ENCODE results near the gene HPD.

The HPD gene

GRCh38 chr12:121802485-121802842, 56.2 kb downstream of the HPD start:
- no peak for DNase-seq (ENCODE audit: low read depth in 1 of 2, low spot score in 1 of 2)
- in situ Hi-C loops (cut with HindIII; ENCODE audit: low pct_unique_long_range_greater_than_20kb, low sequenced_read_pairs): no loop called here
- TF ChIP-seq JUND (IDR thresholded peaks at IDR 0.05; ENCODE audit: low read depth): no peak

DNA sequence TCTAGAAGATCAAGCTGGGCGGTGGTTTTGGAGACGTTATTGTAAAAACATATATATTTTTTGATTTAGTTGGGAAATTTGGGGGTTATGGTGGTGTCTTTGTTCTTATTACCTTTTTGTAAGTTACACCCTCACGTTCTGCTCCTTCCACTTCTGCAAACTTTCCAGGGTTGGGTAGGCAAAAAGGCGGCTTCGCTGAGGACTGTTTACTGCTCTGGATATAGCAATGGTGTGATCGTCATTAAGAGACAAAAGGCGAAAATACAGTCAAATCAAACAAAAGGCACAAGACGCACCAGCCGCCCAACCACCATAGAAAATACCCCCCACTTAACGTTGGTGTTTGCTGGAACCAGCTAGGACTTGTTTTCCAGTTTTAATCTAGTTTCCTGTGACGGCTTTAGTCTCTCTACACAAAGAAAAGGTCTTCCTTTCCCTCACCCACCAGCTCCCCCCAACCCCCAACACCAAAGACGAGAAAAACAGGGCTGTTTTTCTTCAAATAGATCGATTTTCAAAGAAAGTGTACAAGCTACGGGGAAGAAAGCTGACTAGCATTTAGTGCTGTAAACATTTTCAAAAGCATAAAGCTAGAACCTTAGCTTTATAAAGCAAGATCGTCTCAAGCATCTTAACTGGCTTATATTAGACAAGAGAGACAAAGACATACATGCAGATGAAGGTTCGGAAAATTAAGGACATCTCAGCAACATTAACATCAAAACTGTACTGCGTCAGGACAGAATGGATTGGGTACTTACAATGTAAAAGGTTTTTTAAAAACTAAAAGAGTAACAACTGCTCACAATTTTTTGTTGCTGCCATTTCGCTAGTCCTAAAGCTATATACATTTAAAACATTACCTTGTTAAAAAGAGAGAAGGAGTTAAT, 56.8 kb downstream of the HPD start:
- in situ Hi-C loops (cut with HindIII; ENCODE audit: low pct_unique_long_range_greater_than_20kb, low sequenced_read_pairs): no loop called here
- no peak for DNase-seq (ENCODE audit: low read depth in 1 of 2, low spot score in 1 of 2)
- TF ChIP-seq JUND (IDR thresholded peaks at IDR 0.05; ENCODE audit: low read depth): no peak

GRCh38 chr12:121800694-121801594, 57.7 kb downstream of the HPD start:
- DNase-seq (ENCODE audit: low read depth in 1 of 2, low spot score in 1 of 2): peak; percentile 64 to 90
- in situ Hi-C loops (cut with HindIII; ENCODE audit: low pct_unique_long_range_greater_than_20kb, low sequenced_read_pairs): no loop called here
- TF ChIP-seq JUND (IDR thresholded peaks at IDR 0.05; ENCODE audit: low read depth): 0 out of 2 replicates have a peak, but pooled peaks have one; percentile 27

DNA sequence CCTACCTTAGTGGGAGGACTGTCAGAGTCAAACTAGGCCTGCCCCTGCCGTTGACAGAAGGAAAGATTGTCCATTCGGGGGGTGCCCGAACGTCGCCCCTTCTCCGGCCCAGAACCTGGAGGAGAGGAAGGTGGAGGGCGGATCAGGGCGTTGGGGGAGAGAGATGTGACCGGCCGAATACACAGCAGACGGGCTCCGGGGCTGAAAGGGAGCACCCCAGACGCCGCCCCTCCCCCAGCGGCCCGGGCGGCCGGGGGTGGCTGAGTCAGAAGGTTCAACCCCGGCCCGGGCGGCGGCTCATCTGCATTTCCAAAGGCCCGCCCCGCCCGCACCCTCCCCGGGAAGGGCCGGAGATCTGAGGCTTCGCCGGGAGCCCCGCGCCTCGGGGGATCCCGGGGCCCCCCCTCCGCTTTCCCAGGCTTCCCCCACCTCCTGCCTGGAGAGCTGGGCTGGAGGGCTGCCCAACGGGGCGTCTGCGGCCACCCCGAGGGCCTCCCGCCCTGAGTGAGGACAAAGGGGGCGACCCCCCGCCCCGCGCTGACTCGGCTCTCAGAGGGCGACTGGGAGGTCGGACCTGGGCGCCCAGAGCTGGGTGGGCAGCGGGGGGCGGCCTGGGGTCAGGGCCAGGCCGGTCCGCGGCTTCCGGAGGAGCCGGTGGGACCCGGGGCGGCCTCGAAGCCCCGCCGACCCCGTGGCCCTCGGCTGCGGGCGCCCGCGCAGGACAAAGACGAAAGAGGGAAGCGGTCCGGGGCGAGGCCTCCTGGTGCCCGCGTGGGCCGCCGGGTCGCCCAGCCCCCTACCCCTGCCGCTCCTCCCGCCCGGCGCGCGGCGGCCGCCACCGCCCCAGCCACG, 58.6 kb downstream of the HPD start:
- DNase-seq (ENCODE audit: low read depth in 1 of 2, low spot score in 1 of 2): peak; percentile 90 to 97
- no peak for TF ChIP-seq JUND (IDR thresholded peaks at IDR 0.05; ENCODE audit: low read depth)
- in situ Hi-C loops (cut with HindIII; ENCODE audit: low pct_unique_long_range_greater_than_20kb, low sequenced_read_pairs): no loop called here

DNA sequence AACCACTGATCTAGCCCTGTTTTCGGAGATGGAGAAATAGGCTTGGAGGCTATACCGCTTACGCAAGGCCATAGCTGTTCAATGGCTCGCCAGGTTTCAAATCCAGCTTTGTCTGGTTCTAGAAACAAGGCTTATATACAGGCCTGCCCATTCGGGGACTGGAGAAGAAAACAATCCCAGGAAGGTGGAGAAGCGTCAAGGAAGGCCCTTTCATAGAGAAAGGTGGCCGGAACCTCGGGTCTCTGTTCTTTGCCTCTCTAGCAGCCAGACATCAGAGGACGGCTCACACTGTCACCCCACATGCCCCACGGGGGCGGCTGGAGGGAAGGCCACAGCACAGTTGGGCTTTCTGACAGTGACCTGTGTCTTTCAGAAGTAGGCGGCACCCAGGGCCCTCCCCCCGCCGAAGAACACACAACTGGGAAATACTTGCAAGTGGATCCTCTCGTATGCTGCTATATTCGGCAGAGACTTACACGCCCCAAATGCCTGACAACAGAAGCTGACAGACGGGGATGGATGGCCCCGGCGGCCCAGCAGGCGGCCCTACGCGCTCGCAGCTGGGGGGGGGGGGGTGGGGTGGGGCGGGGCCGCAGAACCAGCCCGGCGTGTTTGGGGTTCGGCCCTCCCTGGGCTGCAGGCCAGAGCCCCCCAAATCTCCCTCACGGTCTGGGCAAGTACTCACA, 59.4 kb downstream of the HPD start:
- in situ Hi-C loops (cut with HindIII; ENCODE audit: low pct_unique_long_range_greater_than_20kb, low sequenced_read_pairs): no loop called here
- TF ChIP-seq JUND (IDR thresholded peaks at IDR 0.05; ENCODE audit: low read depth): no peak
- peak; percentile 93 to 98 for DNase-seq (ENCODE audit: low read depth in 1 of 2, low spot score in 1 of 2)

- in situ Hi-C loops (cut with HindIII; ENCODE audit: low pct_unique_long_range_greater_than_20kb, low sequenced_read_pairs): no loop called here
- no peak for TF ChIP-seq JUND (IDR thresholded peaks at IDR 0.05; ENCODE audit: low read depth)
Measured at GRCh38 chr12:121798787-121799155, 59.9 kb downstream of the HPD start.

DNA sequence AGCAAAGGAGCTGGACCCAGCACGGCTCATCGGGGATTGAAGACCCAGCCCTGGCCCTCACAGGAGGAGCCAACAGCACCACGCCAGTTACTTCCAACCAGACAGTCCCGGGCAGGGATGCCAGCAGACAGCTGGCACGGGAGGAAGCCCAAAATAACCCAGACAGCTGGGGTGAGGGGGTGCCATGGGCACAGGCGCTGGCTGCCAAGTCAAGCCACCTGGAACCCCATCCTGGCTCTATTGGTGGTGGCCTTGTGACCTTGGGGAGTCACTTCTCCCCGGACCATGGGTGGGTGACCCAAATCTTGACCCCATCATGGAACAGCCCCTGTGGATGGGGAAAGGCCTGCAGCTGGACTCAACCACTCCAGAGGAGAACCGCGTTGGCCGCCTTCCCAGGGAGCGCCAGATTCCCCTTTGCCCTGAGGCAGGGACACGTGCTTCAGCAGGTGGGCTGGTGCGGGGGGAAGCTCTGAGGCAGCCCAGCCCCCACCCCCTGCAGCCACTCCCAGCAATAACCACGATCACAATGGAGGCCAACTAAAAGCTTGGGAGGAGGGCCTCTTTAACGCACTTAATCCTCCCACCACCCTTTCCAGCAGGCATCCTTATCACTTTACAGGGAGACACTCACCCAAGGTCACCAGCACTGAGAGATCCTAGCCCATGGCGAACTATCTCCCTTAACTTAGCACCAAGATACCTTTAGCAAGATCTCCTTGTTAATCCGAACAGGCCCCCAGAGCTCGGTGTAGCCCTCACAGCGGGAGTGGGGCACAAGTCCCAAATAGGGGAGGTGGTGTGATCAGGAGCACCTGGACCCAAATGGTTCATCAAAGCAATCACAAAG, 60.5 kb downstream of the HPD start:
- peak in 1 of 2 experiments; percentile 44 for DNase-seq (ENCODE audit: low read depth in 1 of 2, low spot score in 1 of 2)
- in situ Hi-C loops (cut with HindIII; ENCODE audit: low pct_unique_long_range_greater_than_20kb, low sequenced_read_pairs): no loop called here
- TF ChIP-seq JUND (IDR thresholded peaks at IDR 0.05; ENCODE audit: low read depth): no peak

More at GRCh38 chr12:121798787-121799155, 59.9 kb downstream of the HPD start:
- DNase-seq (ENCODE audit: low read depth in 1 of 2, low spot score in 1 of 2): no peak

- in situ Hi-C loops (cut with HindIII; ENCODE audit: low pct_unique_long_range_greater_than_20kb, low sequenced_read_pairs): no loop called here
- TF ChIP-seq JUND (IDR thresholded peaks at IDR 0.05; ENCODE audit: low read depth): no peak
- DNase-seq (ENCODE audit: low read depth in 1 of 2, low spot score in 1 of 2): peak; percentile 91 to 94
Measured at GRCh38 chr12:121796855-121797751, 61.6 kb downstream of the HPD start.

DNA sequence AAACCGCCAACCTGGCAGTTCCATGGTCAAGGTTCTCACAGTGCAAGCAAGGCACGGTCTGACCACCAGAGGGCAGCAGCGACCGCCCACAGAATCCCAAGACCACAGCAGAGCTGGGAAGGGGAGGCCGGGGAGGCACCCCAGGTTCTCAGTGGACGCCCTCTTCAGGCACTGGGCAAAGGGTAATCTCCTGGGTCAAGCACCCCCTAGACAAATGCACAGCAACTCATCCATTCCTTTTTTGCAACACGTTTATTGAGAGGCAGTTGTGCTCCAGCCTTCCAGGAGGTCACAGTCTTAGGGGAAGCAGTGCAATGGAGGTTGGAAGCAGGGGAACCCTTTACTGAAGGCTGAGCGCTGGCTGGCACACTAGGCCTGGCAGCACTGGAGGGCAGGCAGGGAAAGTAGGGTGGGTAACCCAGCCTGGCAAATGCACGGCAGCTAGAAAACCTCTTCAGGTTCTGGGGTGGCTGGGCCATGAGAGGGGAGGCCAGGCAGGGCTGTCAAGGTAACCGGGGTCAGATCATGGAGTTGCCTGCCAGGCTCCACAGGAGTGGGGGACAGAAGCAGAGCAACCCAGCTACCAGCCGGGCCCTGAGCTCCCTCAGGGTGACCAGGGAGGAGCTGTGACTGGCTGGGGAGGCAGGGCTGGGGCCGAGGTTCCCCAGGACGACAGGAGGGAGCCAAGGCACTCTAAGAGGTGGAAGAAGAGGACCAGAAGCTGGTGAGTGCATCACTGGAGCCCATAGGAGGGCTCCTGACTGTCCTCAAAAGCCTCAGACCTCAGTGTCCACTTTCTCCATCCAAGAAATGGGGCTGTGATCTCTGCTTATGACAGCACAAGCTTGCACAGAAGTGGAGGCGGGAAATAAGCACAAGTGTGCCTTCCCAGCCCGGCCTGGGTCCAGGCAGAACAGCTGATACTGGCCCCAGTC, 63.4 kb downstream of the HPD start:
- no peak for TF ChIP-seq JUND (IDR thresholded peaks at IDR 0.05; ENCODE audit: low read depth)
- DNase-seq (ENCODE audit: low read depth in 1 of 2, low spot score in 1 of 2): peak; percentile 87 to 92
- in situ Hi-C loops (cut with HindIII; ENCODE audit: low pct_unique_long_range_greater_than_20kb, low sequenced_read_pairs): no loop called here

All from T47D (cell line).